HepG2 (cell line): Measurements from ENCODE around the gene MINDY2.

Experiments
- CBX1 ChIP-seq: IDR thresholded peaks from one replicate; pipeline ENCODE4 v1.6.1; 2016; ENCODE audit warnings: antibody characterized with exemption, low read depth
- CENPT ChIP-seq: sonication (generic); formaldehyde crosslinking; IDR thresholded peaks from 2 replicates; pipeline ENCODE4 v1.8.0; 2022; ENCODE audit warnings: low read depth, mild to moderate bottlenecking, moderate library complexity, missing genetic modification reagents
- CTCF ChIP-seq: sonication (generic); formaldehyde crosslinking; IDR thresholded peaks from 2 replicates; pipeline ENCODE4 v1.5.0; 2020; ENCODE audit warnings: mild to moderate bottlenecking, missing genetic modification reagents, moderate library complexity
- HNF4G ChIP-seq, 2 experiments: sonication (generic) in 1 of 2; formaldehyde crosslinking in 1 of 2; IDR thresholded peaks; 2 replicates each; pipeline versions ENCODE4 v1.4.0 to v1.6.1; 2011 to 2020; ENCODE audit warnings: borderline replicate concordance in 2 of 2, low read depth in 2 of 2, mild to moderate bottlenecking in 2 of 2, low read length in 1 of 2, missing genetic modification reagents in 1 of 2, moderate library complexity in 1 of 2
- JUNB ChIP-seq: sonication (generic); formaldehyde crosslinking; IDR thresholded peaks from 2 replicates; pipeline ENCODE4 v1.8.0; 2022; ENCODE audit warnings: missing genetic modification reagents, mild to moderate bottlenecking, borderline replicate concordance
- NAIF1 ChIP-seq: sonication (generic); formaldehyde crosslinking; IDR thresholded peaks from 2 replicates; pipeline ENCODE4 v1.5.0; 2020; ENCODE audit warnings: mild to moderate bottlenecking, missing genetic modification reagents, borderline replicate concordance
- NFYC ChIP-seq: IDR thresholded peaks from 2 replicates; pipeline ENCODE4 v1.6.1; 2016; ENCODE audit warnings: missing genetic modification reagents, missing compliant biosample characterization
- POLR2A ChIP-seq, 2 experiments: IDR thresholded peaks; 2 replicates each; pipeline ENCODE4 v1.6.1; 2011; ENCODE audit warnings: low read depth in 2 of 2, low read length in 2 of 2, mild to moderate bottlenecking in 1 of 2, moderate library complexity in 1 of 2; ENCODE audit not compliant: insufficient read depth in 1 of 2
- POLR2AphosphoS2 ChIP-seq: IDR thresholded peaks from 2 replicates; pipeline ENCODE4 v1.6.1; 2011; ENCODE audit warnings: low read depth, low read length, improper control_type of control experiment
- TAF1 ChIP-seq: sonication (generic); formaldehyde crosslinking; IDR thresholded peaks from 2 replicates; pipeline ENCODE4 v1.4.0; 2020; ENCODE audit warnings: missing genetic modification reagents
- TGIF2 ChIP-seq: IDR thresholded peaks from 2 replicates; pipeline ENCODE4 v1.6.1; 2016; ENCODE audit warnings: control low read depth, missing compliant biosample characterization

DNA sequence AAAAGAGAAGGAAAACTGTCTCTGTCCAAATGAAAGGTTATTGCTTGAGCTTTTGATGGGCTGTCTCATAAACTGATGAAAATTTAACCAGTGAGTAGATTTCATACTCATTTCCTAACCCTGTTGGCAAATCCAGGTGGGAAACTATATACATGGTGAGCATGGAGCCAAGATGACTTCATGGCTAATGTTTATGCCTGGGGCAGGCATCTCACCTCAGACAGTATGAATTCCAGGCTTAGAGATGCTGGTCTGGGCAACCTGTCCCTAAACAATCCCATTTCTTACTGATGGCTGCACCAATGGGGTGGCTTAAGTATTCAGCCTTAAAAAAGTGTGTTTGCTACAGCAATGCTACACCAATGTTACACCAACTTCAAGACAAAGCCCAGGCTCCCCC, 104.2 kb downstream of the MINDY2 start:
- TF ChIP-seq CTCF (CRISPR knock-in tag): no peak
- TF ChIP-seq POLR2AphosphoS2: no peak
- TF ChIP-seq TGIF2 (CRISPR knock-in tag): no peak
- no peak for TF ChIP-seq HNF4G (IDR thresholded peaks at IDR 0.05; ENCODE audit: borderline replicate concordance, low read depth, low read length)
- TF ChIP-seq HNF4G (CRISPR knock-in tag; IDR thresholded peaks at IDR 0.05; ENCODE audit: borderline replicate concordance, low read depth): no peak
- TF ChIP-seq NAIF1 (CRISPR knock-in tag): no peak
- no peak for TF ChIP-seq TAF1 (CRISPR knock-in tag)
- TF ChIP-seq CBX1: no peak
- no peak for TF ChIP-seq NFYC (CRISPR knock-in tag)
- TF ChIP-seq POLR2A (IDR thresholded peaks at IDR 0.05; ENCODE audit: insufficient read depth in 1 of 2, low read depth in 2 of 2, low read length in 2 of 2): peak in 1 of 2 experiments; percentile 25; a peak in 1 of 4 replicates
- no peak for TF ChIP-seq JUNB (CRISPR knock-in tag)
- TF ChIP-seq CENPT (CRISPR knock-in tag): no peak
